Umbilical cord (tissue), 2 donors: Measurements from ENCODE around the gene PTPRJ. TPM values are rescaled to one million over a fixed set of nuclear protein-coding genes. Genes with fewer than 3 reads are reported as not detected.
"Not testable (repeated sequence)": the region's sequence is repeated elsewhere in the genome, so short reads cannot be mapped to it uniquely, and the experiment has no call there.

Experiments used
- DNase-seq: peaks from one replicate; pipeline ENCODE4 v3.0.0-alpha.2; 2015; ENCODE audit warnings: low spot score
- total RNA-seq: library from RNA; depleted of rRNA; stranded (reverse); fragments of >200 nt; gene quantifications from one replicate; pipeline ENCODE4 v1.2.3, GENCODE V29; 2014; ENCODE audit warnings: low replicate concordance; ENCODE audit not compliant: insufficient read depth

PTPRJ gene
- total RNA-seq, 1 donor from 2014 or later = 21.9 TPM

DNA sequence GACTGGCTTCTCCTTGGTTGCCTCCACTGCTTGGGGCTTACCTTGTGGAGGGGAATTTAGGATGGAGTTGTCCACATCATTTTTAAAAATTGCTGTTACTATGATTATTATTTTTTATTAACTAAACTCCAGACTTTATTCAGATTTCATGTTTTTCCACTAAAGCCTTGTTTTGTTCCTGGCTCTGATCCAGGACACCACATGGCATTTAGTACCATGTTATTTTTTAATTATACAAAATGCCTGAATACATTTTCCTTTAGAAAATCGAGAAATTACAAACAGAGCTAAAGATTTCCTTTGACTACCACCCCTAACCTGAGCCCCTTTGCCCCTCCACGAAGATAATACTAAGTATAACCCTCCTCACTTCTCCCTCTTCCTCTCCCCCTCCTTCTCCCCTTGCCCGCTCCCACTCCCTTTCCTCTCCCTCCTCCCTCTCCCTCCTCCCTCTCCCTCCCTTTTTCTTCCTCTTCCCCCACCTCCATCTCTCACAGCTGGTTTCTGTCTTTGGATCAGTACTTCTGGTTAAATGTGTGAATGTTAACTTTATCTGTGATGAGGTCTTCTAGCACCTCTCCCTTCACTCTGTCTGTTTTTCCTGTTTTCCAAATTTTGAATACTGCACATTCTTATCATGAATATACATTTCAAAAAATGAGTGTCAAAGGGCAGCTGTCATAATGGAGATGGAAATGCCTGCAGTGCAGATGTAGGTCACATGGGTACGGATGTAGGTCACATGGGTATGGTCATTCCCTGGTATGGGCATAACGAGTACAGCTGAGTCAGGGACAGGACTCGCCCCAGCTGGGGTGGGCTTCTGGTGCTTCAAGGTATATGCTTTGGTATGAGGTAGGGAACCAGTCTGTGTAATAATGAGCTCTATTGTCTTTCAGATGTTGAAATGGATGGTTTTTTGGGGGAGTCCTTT is 181.9 kb downstream of the PTPRJ start:
- DNase-seq = no peak

DNA sequence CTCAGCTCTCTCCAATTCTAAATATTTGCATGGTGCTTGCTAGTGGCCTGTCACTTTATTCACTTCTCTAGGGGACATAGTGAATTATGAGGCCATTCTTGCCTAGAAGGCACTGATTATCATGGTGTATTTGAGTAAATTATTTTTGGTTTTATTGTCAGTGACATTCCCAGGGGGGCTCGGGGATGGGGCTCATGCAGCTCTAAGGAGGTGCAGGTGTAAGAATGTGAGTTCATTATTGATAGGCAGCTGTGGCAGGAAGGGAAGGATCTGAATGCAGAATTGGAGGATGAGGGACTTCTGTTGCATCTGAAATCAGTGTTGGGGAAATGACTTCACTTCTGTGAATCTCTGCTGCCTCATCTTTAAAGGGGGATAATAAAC is 182.5 kb downstream of the PTPRJ start:
- DNase-seq = no peak

DNA sequence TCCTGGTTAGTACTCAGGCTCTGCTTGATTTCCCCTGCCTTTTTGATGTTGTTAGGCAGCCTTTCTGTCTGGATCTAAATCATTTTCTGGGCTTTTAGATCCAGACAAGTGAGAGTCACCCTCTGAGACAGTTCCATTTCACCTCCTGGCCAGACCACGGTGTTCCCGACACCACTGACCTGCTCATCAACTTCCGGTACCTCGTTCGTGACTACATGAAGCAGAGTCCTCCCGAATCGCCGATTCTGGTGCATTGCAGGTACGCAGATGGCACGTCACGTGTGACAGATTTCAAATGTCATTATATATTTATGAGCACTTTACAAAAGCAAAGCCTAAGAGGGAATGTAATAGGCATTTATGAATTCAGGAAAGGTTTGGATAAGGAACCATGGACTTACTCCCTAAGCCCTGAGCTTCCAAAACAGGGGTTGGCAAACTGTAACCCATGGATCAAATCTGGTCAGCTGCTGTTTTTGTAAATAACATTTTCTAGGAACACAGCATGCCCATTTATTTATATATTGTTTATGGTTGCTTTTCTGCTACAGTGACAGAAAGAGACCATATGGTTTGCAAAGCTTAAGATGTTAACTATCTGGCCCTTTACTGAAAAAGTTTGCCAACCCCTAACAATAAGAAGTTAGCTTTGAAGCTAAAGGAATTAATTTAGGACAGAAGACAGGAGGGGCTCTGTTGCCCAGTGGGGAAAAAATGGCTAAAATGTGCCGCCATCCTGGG is 183.2 kb downstream of the PTPRJ start:
- no peak for DNase-seq

DNA sequence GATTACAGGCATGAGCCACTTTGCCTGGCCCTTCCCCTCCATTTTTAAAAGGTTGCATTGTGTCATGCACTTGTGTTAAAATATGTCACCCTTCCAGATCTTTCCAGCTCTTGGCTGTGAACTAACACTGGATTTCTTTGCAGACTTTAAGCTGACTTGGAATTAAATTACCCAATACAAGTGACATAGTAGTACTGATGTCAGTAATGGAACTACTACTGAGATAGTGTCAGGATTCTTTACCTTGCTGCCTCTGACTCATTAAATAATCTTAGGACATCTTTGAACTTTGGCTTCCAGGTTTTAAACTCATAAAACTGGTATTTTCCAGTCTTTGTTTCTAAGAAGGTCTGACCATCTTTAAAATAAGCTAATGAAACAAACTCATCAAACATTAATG is 184.5 kb downstream of the PTPRJ start:
- DNase-seq = no peak

DNA sequence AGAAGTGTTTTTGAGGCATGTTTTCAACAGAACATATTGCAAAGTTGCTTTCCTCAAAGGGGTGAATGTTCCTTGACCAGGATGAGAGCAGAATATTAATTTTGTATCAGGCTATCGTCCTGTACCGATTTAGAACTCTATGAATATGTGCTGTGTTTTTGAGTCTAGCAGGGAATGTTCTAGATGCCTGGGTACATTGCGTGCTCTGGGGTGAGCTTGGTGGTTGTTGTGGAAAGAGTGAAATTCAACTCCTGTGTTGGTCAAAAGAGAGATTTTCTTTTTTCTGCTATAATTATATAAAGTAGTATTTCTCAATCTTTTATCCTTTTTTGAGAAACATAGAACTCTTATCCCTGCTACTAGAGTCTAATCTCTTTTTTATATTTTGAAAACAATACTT is 185.1 kb downstream of the PTPRJ start:
- no peak for DNase-seq

DNA sequence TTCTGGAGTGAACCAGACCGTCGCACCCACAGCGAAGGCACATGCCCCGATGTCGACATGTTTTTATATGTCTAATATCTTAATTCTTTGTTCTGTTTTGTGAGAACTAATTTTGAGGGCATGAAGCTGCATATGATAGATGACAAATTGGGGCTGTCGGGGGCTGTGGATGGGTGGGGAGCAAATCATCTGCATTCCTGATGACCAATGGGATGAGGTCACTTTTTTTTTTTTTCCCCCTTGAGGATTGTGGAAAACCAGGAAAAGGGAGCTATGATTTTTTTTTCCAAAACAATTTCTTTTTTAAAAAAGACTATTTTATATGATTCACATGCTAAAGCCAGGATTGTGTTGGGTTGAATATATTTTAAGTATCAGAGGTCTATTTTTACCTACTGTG is 187.0 kb downstream of the PTPRJ start:
- DNase-seq = no peak

DNA sequence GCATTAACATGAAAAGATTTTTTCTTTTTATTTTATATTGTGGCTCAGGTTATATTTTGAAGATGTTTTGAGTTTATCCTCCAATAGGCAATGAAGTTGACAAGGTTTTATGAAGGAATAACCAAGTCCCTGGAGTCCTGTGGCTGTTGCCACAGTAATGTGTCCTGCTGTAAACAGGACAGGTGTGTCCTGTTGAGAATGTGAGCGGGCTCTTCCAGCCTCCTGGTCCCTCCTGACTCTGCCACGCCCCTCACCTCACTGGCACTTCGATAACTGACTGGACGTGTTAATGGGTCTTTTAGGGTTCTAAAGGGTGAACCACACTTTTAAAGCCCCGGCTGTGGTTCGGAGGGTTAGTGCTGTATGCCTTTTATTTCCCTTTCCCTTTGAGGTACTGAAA is 188.5 kb downstream of the PTPRJ start:
- no peak for DNase-seq

DNA sequence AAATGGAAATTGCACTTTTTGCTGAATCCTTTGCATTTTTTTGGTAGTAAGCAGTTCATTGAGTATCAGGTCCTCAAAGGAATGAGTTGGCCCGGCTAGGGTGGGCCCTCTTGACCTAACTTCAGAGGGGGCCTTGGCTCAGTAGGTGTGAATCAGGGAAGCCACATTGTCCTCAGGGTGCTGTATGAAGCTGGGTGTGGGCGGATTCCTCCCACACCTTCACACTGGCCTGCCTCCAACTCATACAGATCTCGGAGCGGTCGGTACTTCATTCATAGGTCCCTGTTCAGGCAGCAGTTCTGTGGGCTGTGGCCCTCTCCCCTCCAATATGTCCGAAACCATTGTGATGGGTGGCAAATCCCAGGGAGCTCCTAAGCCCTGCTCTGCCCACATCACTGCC is 188.9 kb downstream of the PTPRJ start:
- no peak for DNase-seq

DNA sequence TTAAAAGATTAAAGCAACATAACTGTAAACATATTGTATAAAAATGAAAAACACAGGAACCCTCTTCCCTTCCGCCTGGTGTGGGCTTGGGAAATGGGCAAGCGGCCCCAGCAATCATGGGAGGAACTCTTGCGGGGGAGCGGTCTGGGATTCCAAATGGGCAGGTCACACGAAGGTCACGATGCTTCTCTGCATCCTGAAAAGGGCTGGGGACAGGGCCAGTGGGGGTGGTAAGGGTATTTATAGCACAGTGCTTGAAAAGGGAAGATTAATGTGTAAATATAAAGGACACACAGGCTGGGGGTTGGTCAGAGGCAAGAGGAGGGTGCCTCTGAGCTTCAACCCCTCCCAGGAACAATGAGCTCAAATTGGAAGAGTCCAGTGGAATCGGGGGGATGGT is 189.4 kb downstream of the PTPRJ start:
- DNase-seq = no peak

DNA sequence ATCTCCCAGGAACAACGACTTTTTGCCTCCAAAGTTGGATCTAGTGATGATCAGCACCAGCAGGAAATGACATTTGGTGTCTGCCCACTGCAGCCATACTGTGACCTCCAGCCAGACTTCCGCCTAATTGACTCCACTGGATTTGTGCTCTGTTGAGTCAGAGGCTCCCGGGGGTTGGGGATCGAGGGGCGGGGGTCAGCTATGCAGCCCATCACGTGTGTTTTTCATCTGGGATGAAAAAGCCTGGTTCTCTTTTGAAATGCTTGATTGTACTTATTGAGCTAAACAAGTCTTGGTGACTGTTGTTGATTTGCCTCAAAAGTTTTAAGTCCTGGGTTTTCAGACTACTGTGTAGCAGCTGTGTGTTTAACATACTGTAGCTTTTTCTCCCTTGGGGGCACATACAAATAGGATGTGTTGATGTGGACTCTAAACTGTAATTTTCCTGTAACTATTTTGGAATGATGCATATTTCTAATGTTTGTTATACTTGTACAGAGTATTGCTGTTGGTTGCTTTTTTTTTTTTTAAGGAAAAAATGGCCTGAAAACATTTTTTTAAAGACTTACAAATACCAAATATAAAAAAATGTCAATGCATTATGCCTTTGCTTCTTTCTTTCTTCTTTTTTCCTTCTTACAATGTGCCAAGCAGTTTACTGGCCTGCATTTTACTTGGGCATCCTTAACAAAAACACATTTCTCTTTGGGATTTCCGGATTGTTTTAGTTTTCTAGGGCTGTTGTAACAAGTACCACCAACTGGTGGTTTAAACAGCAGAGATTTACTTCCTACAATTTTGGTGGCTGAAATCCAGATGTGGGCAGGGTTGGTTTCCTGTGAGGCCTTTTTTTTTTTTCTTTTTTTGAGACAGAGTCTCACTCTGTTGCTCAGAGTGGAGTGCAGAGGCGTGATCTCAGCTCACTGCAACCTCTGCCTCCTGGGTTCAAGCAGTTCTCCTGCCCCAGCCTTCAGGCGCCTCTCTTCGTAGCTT is 190.2 kb downstream of the PTPRJ start:
- DNase-seq = peak; percentile 59

DNA sequence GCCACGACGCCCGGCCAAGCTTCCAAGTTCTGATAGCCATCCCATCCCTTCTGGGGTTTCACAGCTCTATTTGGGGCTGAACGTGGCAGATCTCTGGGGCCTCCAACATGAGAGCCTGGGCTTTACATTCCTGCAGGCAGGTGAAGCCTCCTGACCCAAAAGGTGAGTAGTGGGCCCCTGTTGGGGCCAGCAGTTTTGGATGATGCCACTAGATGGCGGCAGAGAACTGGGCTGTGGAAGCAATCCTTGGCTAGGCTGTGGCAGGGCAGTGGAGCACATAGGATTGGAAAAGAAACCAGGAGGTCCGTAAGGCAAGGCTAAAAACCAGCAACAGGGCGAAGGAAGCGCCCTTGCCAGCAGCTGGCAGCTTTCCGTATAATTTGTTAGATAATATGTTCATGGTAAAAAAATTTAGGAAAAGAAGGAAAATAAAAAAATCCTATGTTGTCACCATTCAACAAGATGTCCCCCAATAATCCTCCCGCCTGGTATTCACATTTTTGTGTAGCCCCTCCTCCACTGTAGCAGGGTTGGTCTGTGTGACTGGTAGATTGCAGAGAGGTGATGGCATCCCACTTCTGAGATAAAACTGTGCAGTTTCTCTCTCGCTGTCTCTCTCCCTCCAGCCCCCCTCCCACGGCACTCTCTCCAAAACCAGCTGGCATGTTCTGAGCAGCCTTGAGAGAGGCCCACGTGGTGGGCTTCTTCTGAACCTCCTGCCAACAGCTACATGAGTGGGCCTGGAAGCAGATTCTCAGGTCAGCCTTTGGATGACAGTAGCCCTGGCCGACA is 192.7 kb downstream of the PTPRJ start:
- peak; percentile 62 for DNase-seq

DNA sequence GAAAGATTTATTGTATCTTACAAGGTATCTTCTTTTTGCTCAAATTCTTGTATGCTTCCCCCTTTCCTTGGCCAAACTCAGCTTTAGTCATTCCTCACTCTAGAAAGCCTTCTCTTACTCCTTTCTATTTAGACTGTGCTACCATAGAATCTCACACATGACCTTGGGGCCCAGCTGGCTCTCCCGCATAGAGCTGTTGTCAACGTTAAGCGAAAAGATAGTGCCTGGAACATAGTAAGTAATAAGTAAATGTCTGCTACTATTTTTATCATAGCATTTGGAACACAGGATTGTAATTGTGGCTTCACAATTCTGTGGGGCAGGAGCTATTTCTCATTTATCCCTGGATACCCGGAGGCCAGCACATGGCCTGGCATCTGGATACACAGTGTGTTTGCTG is 197.3 kb downstream of the PTPRJ start:
- no peak for DNase-seq

DNA sequence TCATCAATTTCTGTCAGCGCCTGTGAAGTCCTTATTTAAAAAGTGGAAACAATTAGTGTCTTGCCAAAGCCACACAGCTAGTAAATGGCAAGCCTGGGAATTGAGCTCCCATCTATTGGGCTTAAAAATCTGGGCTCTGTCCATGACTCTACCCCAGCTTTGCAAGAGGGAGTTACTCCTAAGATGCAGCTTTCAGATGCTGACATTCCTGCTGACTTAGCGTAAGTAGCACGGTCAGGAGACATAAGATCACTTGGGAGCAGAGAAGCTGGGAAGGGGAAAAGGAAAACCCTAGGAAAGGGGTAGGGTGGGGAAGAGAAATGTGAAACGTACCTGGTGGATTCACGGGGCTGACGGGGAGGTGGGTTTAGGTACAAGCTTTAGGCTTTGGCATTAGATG is 200.3 kb downstream of the PTPRJ start:
- no peak for DNase-seq

DNA sequence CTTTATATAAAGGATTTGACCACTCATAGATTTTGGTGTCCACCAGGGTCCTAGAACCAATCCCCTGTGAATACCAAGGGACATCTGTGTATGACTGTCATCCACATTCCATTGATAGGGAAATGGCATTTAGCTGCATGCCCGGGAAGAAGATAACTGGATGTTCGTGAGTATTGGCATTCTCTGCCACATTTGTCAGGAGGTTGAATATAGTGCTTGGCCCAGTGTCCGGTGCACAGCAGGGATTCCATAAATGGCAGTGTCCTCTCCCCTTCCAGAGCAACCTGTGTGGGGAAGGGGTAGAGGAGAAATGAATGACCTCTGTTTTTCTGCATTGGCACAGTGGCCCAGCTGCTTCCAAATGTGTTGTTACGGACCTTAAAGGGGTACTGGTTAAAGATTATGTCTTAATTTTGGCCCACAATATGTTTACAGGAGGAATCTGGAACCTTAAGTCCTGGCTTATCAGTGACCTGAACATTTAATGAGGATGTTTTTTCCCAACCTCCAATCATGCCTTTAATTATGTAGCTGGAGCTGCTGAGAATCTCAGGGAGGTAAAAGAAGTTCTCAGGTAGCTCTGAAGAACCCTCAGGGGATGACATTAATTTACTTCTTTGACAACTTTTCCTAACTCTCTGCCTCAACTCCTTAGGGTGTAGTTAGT is 202.6 kb downstream of the PTPRJ start:
- no peak for DNase-seq

DNA sequence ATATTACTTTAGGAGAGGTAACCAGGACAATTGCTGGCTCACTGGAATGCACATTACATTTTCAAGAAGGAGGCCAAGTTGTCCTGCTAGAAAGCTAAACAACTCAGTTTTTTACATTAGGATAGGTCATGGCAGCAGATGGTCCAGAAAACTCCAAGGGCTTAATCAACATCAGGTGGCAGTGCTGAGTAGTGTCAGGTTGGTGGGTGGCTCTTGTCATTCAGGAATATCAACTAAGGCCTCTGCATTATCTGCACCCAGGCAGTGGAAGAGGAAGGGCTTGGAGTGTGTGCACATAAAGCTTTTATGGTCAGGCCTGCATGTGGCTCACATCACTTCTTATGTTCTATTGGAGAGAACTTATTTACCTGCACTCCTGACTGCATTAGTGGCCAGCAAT is 204.1 kb downstream of the PTPRJ start:
- no peak for DNase-seq

DNA sequence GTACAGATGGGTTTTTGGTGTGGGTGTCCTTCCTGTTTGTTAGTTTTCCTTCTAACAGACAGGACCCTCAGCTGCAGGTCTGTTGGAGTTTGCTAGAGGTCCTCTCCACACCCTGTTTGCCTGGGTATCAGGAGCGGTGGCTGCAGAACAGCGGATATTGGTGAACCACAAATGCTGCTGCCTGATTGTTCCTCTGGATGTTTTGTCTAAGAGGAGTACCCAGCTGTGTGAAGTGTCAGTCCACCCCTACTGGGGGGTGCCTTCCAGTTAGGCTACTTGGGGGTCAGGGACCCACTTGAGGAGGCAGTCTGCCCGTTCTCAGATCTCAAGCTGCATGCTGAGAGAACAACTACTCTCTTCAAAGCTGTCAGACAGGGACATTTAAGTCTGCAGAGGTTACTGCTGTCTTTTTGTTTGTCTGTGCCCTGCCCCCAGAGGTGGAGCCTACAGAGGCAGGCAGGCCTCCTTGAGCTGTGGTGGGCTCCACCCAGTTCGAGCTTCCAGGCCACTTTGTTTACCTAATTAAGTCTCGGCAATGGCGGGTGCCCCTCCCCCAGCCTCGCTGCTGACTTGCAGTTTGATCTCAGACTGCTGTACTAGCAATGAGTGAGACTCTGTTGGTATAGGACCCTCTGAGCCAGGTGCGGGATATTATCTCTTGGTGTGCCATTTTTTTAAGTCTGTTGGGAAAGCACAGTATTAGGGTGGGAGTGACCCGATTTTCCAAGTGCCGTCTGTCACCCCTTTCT is 210.7 kb downstream of the PTPRJ start:
- not testable (repeated sequence) for DNase-seq

DNA sequence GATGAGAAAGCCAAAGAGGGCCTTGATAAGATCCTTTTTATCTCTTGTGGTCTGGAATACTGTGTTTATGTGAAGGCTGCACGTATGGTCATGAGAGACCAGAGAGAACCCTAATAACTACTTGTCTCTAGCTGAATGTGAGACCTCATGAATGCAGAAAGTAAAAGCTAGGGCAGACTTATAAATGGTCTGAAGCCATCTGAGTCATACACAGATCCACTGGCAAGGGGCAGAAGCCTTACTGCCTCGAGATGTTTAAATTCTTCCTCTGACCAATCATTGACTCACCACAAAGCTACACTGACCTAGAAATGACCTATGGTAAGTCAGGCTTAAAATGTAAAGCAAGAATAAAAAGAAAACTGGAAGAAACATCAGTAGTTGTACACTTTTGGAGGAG is 213.5 kb downstream of the PTPRJ start:
- no peak for DNase-seq

DNA sequence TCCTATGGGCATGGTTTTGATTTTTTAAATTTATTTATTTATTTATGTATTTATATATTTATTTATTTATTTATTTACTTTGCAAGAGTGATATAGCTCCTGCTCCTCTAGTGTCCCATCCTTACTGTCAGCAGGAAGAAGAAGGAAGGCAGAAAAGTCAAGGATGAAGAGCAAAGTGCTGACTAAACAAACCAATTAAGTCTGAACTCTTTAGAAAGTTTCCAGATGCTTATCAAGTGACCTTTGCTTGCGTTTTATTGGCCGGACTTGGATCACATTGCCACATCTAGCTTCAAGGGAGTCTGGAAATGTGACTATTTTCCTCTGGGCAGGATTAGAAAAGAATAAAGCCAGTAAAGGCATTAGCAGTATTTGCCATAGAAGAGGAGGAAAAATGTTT is 227.5 kb downstream of the PTPRJ start:
- no peak for DNase-seq

DNA sequence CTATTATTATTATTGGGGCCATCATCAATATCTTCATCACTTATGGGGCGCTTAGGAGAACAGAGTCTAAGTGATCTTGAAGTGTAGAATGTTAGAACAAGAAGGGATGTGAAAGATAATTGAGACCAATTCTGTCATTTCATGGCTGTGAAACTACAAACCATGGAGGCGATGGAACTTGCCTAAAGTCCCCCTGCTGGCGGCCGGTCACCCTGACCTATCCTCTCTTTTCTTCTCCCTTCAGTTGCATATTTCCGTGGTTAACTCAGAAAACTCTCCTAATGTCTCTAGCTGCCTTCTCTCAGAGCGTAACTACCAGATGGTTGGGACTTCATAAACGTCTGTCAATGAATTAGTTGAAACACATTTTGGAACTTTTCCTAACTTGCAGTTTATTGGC is 229.7 kb downstream of the PTPRJ start:
- no peak for DNase-seq

DNA sequence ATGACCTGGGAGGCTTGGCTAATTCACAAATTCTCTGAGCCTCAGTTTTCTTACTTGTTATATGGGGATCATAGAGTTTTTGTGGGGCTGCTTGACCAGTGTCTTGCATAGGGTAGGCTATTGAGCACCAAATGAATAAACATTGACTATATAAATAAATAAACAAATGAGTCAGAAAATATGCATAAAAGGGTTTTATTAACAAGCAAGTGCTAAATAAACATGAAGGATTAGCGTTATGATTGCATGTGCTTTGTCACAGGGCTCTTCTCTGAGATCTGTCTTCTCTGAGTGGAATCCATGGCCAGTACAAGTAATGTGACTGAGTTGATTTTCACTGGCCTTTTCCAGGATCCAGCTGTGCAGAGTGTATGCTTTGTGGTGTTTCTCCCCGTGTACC is 236.2 kb downstream of the PTPRJ start, which contains the start of gene OR4B1:
Gene OR4B1, plus strand, starts transcription at position 301 of the 400 bp plus-strand sequence. Its CDS starts 0 bp downstream, at position 301.
- no peak for DNase-seq
